ACC112 (cell line): ENCODE measurements around the gene RUSF1.
A peak's percentile ranks its signal among the peaks of the same experiment; 100 is the strongest.

Experiments
- H2AFZ ChIP-seq: fragments of 200-600 bp; sonication (generic); one replicate; pipeline ENCODE4 v1.6.0; 2017; ENCODE audit warnings: antibody characterized with exemption, low read length; ENCODE audit not compliant: unreplicated experiment
- H3K27ac ChIP-seq: fragments of 200-600 bp; sonication (generic); 2 replicates; pipeline ENCODE4 v1.5.1; 2014; ENCODE audit warnings: low read depth, mild to moderate bottlenecking, antibody characterized with exemption, low read length, moderate library complexity
- H3K27me3 ChIP-seq: fragments of 200-600 bp; sonication (generic); 2 replicates; pipeline ENCODE4 v1.6.1; 2014; ENCODE audit warnings: mild to moderate bottlenecking, antibody characterized with exemption, low read length, moderate library complexity, mixed read lengths; ENCODE audit not compliant: insufficient read depth
- H3K36me3 ChIP-seq: fragments of 200-600 bp; sonication (generic); 2 replicates; pipeline ENCODE4 v1.6.1; 2016; ENCODE audit warnings: mild to moderate bottlenecking, antibody characterized with exemption, low read length, moderate library complexity, mixed read lengths; ENCODE audit not compliant: insufficient read depth
- H3K4me1 ChIP-seq: fragments of 200-600 bp; sonication (generic); one replicate; pipeline ENCODE4 v1.6.1; 2016; ENCODE audit warnings: low read length, mixed read lengths; ENCODE audit not compliant: insufficient read depth, unreplicated experiment, control insufficient read depth
- H3K4me3 ChIP-seq: fragments of 200-600 bp; sonication (generic); 2 replicates; pipeline ENCODE4 v1.5.1; 2014; ENCODE audit warnings: mild to moderate bottlenecking, low read depth, low read length
- H3K79me2 ChIP-seq: fragments of 200-600 bp; sonication (generic); one replicate; pipeline ENCODE4 v1.6.0; 2016; ENCODE audit warnings: low read length; ENCODE audit not compliant: control insufficient read depth, unreplicated experiment, insufficient read depth

The RUSF1 gene

DNA sequence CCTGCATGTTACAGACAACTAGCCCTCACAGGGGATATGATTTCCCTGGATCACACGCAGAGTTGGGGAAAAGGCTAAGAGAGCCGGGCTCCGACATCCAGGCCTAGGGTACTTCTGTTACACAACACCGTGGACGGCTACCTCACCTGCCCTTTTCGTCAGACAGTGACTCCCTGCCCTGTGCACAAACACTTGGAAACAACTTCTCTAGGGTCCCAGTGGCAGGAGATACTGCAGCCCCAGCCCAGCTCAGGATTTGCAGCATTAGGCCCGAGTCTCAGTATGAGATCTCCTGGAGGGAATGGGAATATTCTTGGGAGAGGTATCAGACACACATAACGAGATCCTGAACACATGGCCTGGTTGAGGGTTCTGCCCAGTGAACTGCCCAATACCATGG lies 8.3 kb downstream of the RUSF1 start:
- 0 out of 2 replicates have a peak, but pooled peaks cover 3% of the 10 kb centered on the region for H3K36me3 ChIP-seq
- H3K4me1 ChIP-seq, result no peaks in the 10 kb centered on the region
- no peaks in the 10 kb centered on the region for H3K27me3 ChIP-seq
- H3K27ac ChIP-seq, result no peak overlapping the region
- no peaks in the 10 kb centered on the region for H3K79me2 ChIP-seq
- no peak overlapping the region for H3K4me3 ChIP-seq
- no peak overlapping the region for H2AFZ ChIP-seq

- no peaks in the 10 kb centered on the region for H3K79me2 ChIP-seq
- no peak overlapping the region for H3K27ac ChIP-seq
- H3K4me1 ChIP-seq, result no peaks in the 10 kb centered on the region
- no peak overlapping the region for H2AFZ ChIP-seq
- H3K27me3 ChIP-seq, result no peaks in the 10 kb centered on the region
- H3K36me3 ChIP-seq, result 0 out of 2 replicates have a peak, but pooled peaks cover 3% of the 10 kb centered on the region
- H3K4me3 ChIP-seq, result no peak overlapping the region
These were observed 9.7 kb downstream of the RUSF1 start for GRCh38 chr16:31498493-31498892.

- no peak overlapping the region for H3K4me3 ChIP-seq
- no peaks in the 10 kb centered on the region for H3K27me3 ChIP-seq
- H3K79me2 ChIP-seq, result no peaks in the 10 kb centered on the region
- no peak overlapping the region for H3K27ac ChIP-seq
- H3K36me3 ChIP-seq, result 0 out of 2 replicates have a peak, but pooled peaks cover 3% of the 10 kb centered on the region
- no peak overlapping the region for H2AFZ ChIP-seq
- H3K4me1 ChIP-seq, result no peaks in the 10 kb centered on the region
These were observed 11.5 kb downstream of the RUSF1 start for GRCh38 chr16:31496670-31497069.

DNA sequence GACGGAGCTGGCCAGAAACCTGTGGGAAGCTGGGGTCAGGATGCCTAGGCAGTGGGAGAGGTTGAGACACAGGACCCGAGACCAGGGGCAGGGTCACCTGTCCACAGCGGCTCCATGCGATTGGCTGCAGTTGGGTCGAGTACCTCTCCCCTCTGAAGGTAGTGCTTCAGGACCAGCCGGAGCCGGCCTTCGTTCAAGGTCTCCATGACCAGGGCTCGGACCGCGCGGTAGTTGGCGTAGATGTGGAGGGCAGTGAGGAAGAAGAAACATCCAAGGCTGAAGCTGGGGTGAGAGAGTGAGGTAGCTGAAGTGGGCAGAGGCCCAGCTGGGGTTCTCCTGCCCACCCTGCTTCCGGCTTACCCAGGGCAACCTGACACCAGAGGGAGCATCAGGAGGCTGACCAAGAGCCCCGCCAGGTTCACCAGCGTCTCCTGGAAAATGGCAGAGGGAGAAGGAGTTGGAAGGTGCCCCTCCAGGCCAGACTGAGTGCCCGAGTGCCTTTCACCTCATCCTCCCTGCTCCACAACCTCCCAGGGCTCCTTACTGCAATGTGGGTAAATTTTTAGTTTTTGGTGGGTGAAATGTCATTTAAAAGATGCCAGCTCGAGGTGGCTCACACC lies 14.6 kb downstream of the RUSF1 start:
- Histone ChIP-seq H3K36me3 (0 out of 2 replicates have a peak, but pooled peaks cover 3% of the 10 kb centered on the region), H3K4me1 (no peaks in the 10 kb centered on the region), H3K27me3 (no peaks in the 10 kb centered on the region), H2AFZ (no peak overlapping the region), H3K4me3 (no peak overlapping the region), H3K27ac (no peak overlapping the region), H3K79me2 (no peaks in the 10 kb centered on the region)

- Histone ChIP-seq H3K4me3 (no peak overlapping the region), H3K27ac (no peak overlapping the region), H3K27me3 (peaks cover 16% of the 10 kb centered on the region; the same call in 1 of the 2 replicates), H3K36me3 (0 out of 2 replicates have a peak, but pooled peaks cover 3% of the 10 kb centered on the region), H2AFZ (no peak overlapping the region), H3K4me1 (peaks cover 6% of the 10 kb centered on the region), H3K79me2 (no peaks in the 10 kb centered on the region)
These were observed 16.3 kb downstream of the RUSF1 start for GRCh38 chr16:31491778-31492418.

DNA sequence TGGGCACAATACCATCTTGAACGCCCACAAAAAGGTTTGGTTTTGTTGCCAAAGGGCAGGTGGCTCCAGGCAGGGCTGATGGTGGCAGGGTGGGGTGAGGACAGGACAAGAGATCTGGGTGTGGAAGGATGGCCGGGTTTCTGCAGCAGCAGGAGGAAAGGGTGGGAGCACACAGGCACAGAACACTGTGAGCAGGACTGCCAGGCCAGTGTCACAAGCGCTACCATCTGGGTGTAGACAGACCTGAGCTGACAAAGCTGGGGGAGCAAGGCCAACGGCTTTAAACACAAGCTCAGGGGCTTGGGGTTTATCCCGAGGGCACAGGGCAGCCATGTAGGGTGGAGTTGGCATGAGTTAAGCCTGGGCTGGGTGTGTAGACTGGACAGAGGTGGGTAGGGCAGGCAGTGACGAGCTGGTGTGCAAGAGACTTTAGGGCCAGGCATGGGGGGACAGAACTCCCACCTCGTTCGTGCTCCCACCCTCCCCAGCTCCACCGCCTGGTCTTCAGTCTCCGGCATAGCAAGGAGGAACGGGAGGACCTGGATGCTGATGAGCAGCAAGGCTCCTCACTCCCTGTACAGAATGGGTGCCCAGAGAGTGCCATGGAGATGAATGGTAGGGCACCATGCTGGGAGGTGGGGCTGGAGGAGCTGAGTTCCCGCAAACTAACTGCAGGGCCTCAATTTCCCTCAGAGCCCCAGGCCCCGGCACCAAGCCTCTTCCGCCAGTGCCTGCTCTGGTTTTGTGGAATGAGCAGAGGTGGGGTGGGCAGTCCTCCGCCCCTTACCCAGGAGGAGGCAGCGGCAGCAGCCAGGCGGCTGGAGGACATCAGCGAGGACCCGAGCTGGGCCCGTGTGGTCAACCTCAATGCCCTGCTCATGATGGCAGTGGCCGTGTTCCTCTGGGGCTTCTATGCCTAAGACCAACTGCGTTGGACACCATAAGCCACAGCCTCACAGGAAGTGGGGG lies 18.3 kb downstream of the RUSF1 start:
- Histone ChIP-seq H3K27ac (no peak overlapping the region), H2AFZ (no peak overlapping the region), H3K4me1 (peaks cover 6% of the 10 kb centered on the region), H3K36me3 (no peaks in the 10 kb centered on the region), H3K27me3 (peaks cover 21% of the 10 kb centered on the region; the same call in 1 of the 2 replicates), H3K4me3 (no peak overlapping the region), H3K79me2 (no peaks in the 10 kb centered on the region)

DNA sequence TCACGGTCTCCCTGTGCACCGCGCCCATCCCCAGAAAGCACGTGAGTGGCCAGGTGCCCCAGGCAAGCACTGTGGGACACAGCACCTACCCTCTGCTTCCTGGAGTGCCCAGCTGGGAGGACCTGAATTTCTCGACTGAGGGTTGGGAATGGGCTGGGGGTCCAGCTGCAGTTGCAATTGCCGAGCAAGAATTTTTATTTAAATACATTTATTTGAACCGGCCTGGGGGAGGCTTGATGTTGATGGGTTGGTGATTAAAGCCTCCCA lies 19.0 kb downstream of the RUSF1 start:
- peaks cover 21% of the 10 kb centered on the region; the same call in 1 of the 2 replicates for H3K27me3 ChIP-seq
- no peak overlapping the region for H2AFZ ChIP-seq
- H3K36me3 ChIP-seq, result no peaks in the 10 kb centered on the region
- peaks cover 6% of the 10 kb centered on the region for H3K4me1 ChIP-seq
- H3K79me2 ChIP-seq, result no peaks in the 10 kb centered on the region
- no peak overlapping the region for H3K27ac ChIP-seq
- no peak overlapping the region for H3K4me3 ChIP-seq

GRCh38 chr16:31488468-31489297 lies 19.5 kb downstream of the RUSF1 start:
- H2AFZ ChIP-seq, result no peak overlapping the region
- H3K36me3 ChIP-seq, result no peaks in the 10 kb centered on the region
- H3K27me3 ChIP-seq, result peaks cover 21% of the 10 kb centered on the region; the same call in 1 of the 2 replicates
- H3K4me3 ChIP-seq, result peak overlapping the region; percentile 70; the same call in 1 of the 2 replicates
- H3K27ac ChIP-seq, result no peak overlapping the region
- H3K79me2 ChIP-seq, result no peaks in the 10 kb centered on the region
- H3K4me1 ChIP-seq, result peaks cover 6% of the 10 kb centered on the region

GRCh38 chr16:31487720-31488467 lies 20.3 kb downstream of the RUSF1 start:
- H2AFZ ChIP-seq, result no peak overlapping the region
- H3K79me2 ChIP-seq, result no peaks in the 10 kb centered on the region
- peak overlapping the region; percentile 70 for H3K4me3 ChIP-seq
- no peaks in the 10 kb centered on the region for H3K36me3 ChIP-seq
- H3K27ac ChIP-seq, result no peak overlapping the region
- H3K27me3 ChIP-seq, result peaks cover 21% of the 10 kb centered on the region; the same call in 1 of the 2 replicates
- H3K4me1 ChIP-seq, result peaks cover 6% of the 10 kb centered on the region
